Uterus (tissue), 2 donors: ENCODE data around the gene POLD3.

ENCODE experiments used
- POLR2A ChIP-seq, 2 donors: fragments of 450-650 bp; IDR thresholded peaks; one replicate each; pipeline ENCODE4 v1.6.1; 2016; ENCODE audit warnings: antibody characterized with exemption in 2 of 2, mild to moderate bottlenecking in 1 of 2, moderate library complexity in 1 of 2
- TF ChIP-seq, protein P1 (sequence below), 4 experiments: fragments of 200-600 bp in 2 of 4; fragments of 450-650 bp in 2 of 4; sonication (generic) in 2 of 4; IDR thresholded peaks; one replicate each; pipeline ENCODE4 v1.5.1; 2016 to 2019; ENCODE audit warnings: antibody characterized with exemption in 4 of 4, mild to moderate bottlenecking in 2 of 4, moderate library complexity in 1 of 4

DNA sequence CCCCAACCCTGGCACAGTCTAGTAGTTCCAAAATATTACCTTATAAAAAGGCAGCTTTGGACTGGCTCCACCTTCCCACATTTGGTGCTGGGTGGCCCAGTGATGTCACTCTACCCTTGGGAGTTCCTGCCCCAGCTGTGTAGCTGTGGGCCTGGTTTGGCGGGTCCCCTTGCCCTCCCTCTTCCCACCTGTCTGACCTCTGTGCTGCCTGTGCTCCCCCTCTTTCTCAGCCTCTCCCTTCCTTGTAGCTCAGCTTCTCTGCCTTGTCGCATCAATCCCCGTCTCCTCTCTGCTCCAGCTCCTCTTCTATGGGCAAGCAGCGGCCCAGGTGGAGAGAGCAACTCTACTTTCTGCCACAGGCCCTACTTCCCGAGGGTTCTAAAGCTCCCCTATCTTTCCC lies 84.2 kb downstream of the POLD3 start:
- TF ChIP-seq, protein P1, sequence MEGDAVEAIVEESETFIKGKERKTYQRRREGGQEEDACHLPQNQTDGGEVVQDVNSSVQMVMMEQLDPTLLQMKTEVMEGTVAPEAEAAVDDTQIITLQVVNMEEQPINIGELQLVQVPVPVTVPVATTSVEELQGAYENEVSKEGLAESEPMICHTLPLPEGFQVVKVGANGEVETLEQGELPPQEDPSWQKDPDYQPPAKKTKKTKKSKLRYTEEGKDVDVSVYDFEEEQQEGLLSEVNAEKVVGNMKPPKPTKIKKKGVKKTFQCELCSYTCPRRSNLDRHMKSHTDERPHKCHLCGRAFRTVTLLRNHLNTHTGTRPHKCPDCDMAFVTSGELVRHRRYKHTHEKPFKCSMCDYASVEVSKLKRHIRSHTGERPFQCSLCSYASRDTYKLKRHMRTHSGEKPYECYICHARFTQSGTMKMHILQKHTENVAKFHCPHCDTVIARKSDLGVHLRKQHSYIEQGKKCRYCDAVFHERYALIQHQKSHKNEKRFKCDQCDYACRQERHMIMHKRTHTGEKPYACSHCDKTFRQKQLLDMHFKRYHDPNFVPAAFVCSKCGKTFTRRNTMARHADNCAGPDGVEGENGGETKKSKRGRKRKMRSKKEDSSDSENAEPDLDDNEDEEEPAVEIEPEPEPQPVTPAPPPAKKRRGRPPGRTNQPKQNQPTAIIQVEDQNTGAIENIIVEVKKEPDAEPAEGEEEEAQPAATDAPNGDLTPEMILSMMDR (IDR thresholded peaks at IDR 0.05): no peak
- no peak for TF ChIP-seq POLR2A (IDR thresholded peaks at IDR 0.05)
